ENCODE measurements around the gene HHAT.

DNA sequence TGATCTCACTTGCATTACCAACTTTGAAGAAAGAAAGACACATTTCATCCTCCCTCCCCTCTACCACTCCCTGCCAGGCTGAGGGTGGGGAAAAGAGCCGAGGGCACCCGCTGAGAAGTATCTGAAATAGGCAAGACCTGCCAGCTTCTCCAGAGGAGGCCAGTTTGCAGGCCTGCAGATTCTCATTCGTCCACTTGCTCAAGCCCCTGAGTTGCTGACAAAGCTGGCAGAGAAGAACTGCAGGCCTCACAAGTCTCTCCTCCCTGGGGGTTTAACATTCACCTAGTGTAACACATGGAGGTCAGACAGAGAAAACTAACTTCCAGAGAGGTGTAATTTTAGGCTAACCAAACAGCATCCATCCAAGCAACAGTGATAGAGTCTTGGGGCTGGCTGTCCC lies 376.4 kb downstream of the HHAT start:
- TF ChIP-seq POLR2A (IDR thresholded peaks at IDR 0.05; ENCODE audit: low read depth, low read length), result no peak
- no peak for TF ChIP-seq MAZ (IDR thresholded peaks at IDR 0.05; ENCODE audit: borderline replicate concordance, low read depth, low read length)
- TF ChIP-seq SMC3 (IDR thresholded peaks at IDR 0.05; ENCODE audit: low read depth, low read length), result no peak
- TF ChIP-seq, protein P1, sequence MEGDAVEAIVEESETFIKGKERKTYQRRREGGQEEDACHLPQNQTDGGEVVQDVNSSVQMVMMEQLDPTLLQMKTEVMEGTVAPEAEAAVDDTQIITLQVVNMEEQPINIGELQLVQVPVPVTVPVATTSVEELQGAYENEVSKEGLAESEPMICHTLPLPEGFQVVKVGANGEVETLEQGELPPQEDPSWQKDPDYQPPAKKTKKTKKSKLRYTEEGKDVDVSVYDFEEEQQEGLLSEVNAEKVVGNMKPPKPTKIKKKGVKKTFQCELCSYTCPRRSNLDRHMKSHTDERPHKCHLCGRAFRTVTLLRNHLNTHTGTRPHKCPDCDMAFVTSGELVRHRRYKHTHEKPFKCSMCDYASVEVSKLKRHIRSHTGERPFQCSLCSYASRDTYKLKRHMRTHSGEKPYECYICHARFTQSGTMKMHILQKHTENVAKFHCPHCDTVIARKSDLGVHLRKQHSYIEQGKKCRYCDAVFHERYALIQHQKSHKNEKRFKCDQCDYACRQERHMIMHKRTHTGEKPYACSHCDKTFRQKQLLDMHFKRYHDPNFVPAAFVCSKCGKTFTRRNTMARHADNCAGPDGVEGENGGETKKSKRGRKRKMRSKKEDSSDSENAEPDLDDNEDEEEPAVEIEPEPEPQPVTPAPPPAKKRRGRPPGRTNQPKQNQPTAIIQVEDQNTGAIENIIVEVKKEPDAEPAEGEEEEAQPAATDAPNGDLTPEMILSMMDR (conservative IDR thresholded peaks at IDR 0.05; ENCODE audit: low read depth, low read length), result no peak
- TF ChIP-seq RFX5 (IDR thresholded peaks at IDR 0.05; ENCODE audit: low read depth, low read length), result no peak
- TF ChIP-seq RAD21 (IDR thresholded peaks at IDR 0.05; ENCODE audit: low read length), result no peak
- TF ChIP-seq BHLHE40 (IDR thresholded peaks at IDR 0.05; ENCODE audit: low read depth, low read length), result no peak
- TF ChIP-seq FOS (IDR thresholded peaks at IDR 0.05; ENCODE audit: low read depth, low read length), result no peak
- TF ChIP-seq MAFK (IDR thresholded peaks at IDR 0.05; ENCODE audit: low read depth, low read length), result no peak
- TF ChIP-seq RCOR1 (IDR thresholded peaks at IDR 0.05; ENCODE audit: insufficient replicate concordance, low read length), result no peak
